K562 (cell line): ENCODE results near the gene PCNX2. TPM values are rescaled to one million over a fixed set of nuclear protein-coding genes. Genes with fewer than 3 reads are reported as not detected.

ENCODE experiments used
- CBX2 ChIP-seq: fragments of 200-600 bp; sonication (generic); IDR thresholded peaks from one replicate; pipeline ENCODE4 v1.6.1; 2012; ENCODE audit warnings: mild to moderate bottlenecking, low read length, inconsistent platforms; ENCODE audit not compliant: insufficient read depth, poor library complexity, severe bottlenecking
- CHAMP1 ChIP-seq: fragments of 450-650 bp; IDR thresholded peaks from 2 replicates; pipeline ENCODE4 v1.6.1; 2016; ENCODE audit warnings: mild to moderate bottlenecking
- TFE3 ChIP-seq: fragments of 450-650 bp; formaldehyde crosslinking; IDR thresholded peaks from 2 replicates; pipeline ENCODE4 v1.4.0; 2020; ENCODE audit warnings: mild to moderate bottlenecking, mixed read lengths
- polyA plus RNA-seq, 8 experiments: library from polyadenylated mRNA; depleted of rRNA in 4 of 8; stranded (reverse) in 5 of 8; unstranded in 3 of 8; fragments of >200 nt; fragmentation: Nextera tagmentation in 2 of 8; fragmentation: Illumina TruSeq in 1 of 8; extraction: Ambion mirVana in 2 of 8; extraction: Trizol in 1 of 8; gene quantifications; 2 replicates each; pipeline versions ENCODE4 v1.2.1 to v1.2.3, GENCODE V29; 2011 to 2014; ENCODE audit warnings: inconsistent platforms in 1 of 8, missing spikeins in 1 of 8
- total RNA-seq, 7 experiments: library from RNA; depleted of rRNA in 6 of 7; stranded (reverse); fragments of >200 nt in 6 of 7; fragmentation: Illumina TruSeq in 2 of 7; extraction: Trizol in 2 of 7; gene quantifications; 2 replicates each; pipeline versions ENCODE4 v1.2.1 to v1.2.3, GENCODE V29; 2011 to 2021; ENCODE audit warnings: low replicate concordance in 1 of 7
- TF ChIP-seq, protein P1 (sequence below): fragments of 450-650 bp; IDR thresholded peaks from 2 replicates; pipeline ENCODE4 v1.6.1; 2016; ENCODE audit warnings: low read depth

PCNX2 gene
- total and polyA plus RNA-seq, 9 of the 15 experiments (the other 6 are each of a cell fraction or from before 2014, with no cell fraction given), result 0.07 to 0.33 TPM; not detected in 7

GRCh38 chr1:232950197-232951176 lies 345.0 kb downstream of the PCNX2 start, which contains the start of gene NTPCR (continued):
- no peak for TF ChIP-seq CHAMP1
- no peak for TF ChIP-seq CBX2
- TF ChIP-seq TFE3, result no peak
- TF ChIP-seq, protein P1, sequence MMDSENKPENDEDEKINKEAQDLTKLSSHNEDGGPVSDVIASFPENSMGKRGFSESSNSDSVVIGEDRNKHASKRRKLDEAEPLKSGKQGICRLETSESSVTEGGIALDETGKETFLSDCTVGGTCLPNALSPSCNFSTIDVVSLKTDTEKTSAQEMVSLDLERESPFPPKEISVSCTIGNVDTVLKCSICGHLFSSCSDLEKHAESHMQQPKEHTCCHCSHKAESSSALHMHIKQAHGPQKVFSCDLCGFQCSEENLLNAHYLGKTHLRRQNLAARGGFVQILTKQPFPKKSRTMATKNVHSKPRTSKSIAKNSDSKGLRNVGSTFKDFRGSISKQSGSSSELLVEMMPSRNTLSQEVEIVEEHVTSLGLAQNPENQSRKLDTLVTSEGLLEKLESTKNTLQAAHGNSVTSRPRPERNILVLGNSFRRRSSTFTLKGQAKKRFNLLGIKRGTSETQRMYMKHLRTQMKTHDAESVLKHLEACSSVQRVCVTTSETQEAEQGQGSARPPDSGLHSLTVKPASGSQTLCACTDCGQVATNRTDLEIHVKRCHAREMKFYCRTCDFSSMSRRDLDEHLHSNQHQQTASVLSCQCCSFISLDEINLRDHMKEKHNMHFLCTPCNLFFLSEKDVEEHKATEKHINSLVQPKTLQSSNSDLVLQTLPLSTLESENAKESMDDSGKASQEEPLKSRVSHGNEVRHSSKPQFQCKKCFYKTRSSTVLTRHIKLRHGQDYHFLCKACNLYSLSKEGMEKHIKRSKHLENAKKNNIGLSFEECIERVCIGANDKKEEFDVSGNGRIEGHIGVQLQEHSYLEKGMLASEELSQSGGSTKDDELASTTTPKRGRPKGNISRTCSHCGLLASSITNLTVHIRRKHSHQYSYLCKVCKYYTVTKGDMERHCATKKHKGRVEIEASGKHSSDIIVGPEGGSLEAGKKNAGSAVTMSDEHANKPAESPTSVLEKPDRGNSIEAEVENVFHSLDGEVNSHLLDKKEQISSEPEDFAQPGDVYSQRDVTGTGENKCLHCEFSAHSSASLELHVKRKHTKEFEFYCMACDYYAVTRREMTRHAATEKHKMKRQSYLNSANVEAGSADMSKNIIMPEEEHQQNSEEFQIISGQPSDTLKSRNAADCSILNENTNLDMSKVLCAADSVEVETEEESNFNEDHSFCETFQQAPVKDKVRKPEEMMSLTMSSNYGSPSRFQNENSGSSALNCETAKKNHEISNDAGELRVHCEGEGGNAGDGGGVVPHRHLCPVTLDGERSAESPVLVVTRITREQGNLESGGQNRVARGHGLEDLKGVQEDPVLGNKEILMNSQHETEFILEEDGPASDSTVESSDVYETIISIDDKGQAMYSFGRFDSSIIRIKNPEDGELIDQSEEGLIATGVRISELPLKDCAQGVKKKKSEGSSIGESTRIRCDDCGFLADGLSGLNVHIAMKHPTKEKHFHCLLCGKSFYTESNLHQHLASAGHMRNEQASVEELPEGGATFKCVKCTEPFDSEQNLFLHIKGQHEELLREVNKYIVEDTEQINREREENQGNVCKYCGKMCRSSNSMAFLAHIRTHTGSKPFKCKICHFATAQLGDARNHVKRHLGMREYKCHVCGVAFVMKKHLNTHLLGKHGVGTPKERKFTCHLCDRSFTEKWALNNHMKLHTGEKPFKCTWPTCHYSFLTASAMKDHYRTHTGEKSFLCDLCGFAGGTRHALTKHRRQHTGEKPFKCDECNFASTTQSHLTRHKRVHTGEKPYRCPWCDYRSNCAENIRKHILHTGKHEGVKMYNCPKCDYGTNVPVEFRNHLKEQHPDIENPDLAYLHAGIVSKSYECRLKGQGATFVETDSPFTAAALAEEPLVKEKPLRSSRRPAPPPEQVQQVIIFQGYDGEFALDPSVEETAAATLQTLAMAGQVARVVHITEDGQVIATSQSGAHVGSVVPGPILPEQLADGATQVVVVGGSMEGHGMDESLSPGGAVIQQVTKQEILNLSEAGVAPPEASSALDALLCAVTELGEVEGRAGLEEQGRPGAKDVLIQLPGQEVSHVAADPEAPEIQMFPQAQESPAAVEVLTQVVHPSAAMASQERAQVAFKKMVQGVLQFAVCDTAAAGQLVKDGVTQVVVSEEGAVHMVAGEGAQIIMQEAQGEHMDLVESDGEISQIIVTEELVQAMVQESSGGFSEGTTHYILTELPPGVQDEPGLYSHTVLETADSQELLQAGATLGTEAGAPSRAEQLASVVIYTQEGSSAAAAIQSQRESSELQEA, result no peak
